IMR-90 (cell line): ENCODE data around the gene NFX1.
"Not testable (repeated sequence)": the region's sequence is repeated elsewhere in the genome, so short reads cannot be mapped to it uniquely, and the experiment has no call there.

ENCODE experiments used
- CTCF ChIP-seq: conservative IDR thresholded peaks from 2 replicates; pipeline ENCODE4 v1.5.1; 2012; ENCODE audit warnings: mild to moderate bottlenecking, low read depth, low read length, improper control_type of control experiment
- ELK1 ChIP-seq: fragments of 150-350 bp; IDR thresholded peaks from 2 replicates; pipeline ENCODE4 v1.6.1; 2016; ENCODE audit warnings: low read depth, mild to moderate bottlenecking, low read length, moderate library complexity, borderline replicate concordance
- FOS ChIP-seq: fragments of 150-350 bp; IDR thresholded peaks from 2 replicates; pipeline ENCODE4 v1.6.1; 2016; ENCODE audit warnings: low read depth, low read length
- MAZ ChIP-seq: IDR thresholded peaks from 2 replicates; pipeline ENCODE4 v1.6.1; 2012; ENCODE audit warnings: low read depth, mild to moderate bottlenecking, low read length, improper control_type of control experiment, moderate library complexity, borderline replicate concordance
- MXI1 ChIP-seq: IDR thresholded peaks from 2 replicates; pipeline ENCODE4 v1.6.1; 2012; ENCODE audit warnings: low read depth, mild to moderate bottlenecking, low read length, moderate library complexity, borderline replicate concordance
- NFE2L2 ChIP-seq: fragments of 150-350 bp; IDR thresholded peaks from 2 replicates; pipeline ENCODE4 v1.6.1; 2016; ENCODE audit warnings: low read depth, mild to moderate bottlenecking, low read length
- POLR2A ChIP-seq: IDR thresholded peaks from 2 replicates; pipeline ENCODE4 v1.6.1; 2012; ENCODE audit warnings: mild to moderate bottlenecking, low read depth, low read length
- RAD21 ChIP-seq: IDR thresholded peaks from 2 replicates; pipeline ENCODE4 v1.6.1; 2012; ENCODE audit warnings: low read length, improper control_type of control experiment
- RFX5 ChIP-seq: IDR thresholded peaks from 2 replicates; pipeline ENCODE4 v1.8.0; 2012; ENCODE audit warnings: low read depth, mild to moderate bottlenecking, low read length, moderate library complexity
- SMC3 ChIP-seq: fragments of 150-350 bp; IDR thresholded peaks from 2 replicates; pipeline ENCODE4 v1.6.1; 2016; ENCODE audit warnings: low read depth, mild to moderate bottlenecking, antibody characterized with exemption, low read length, moderate library complexity
- USF2 ChIP-seq: fragments of 150-350 bp; IDR thresholded peaks from 2 replicates; pipeline ENCODE4 v1.6.1; 2017; ENCODE audit warnings: mild to moderate bottlenecking, antibody characterized with exemption, low read length, low read depth

- not testable (repeated sequence) for TF ChIP-seq CTCF, RAD21, POLR2A, MAZ, ELK1, SMC3, USF2, MXI1, NFE2L2, FOS, RFX5
These were observed 93.1 kb downstream of the NFX1 start for GRCh38 chr9:33383396-33383795.
